Measurements from ENCODE around the gene PRRC2A. TPM values are rescaled to one million over a fixed set of nuclear protein-coding genes. Genes with fewer than 3 reads are reported as not detected.

Gene PRRC2A
- total RNA-seq, 3 donors from 2014 or later = 109 to 151 (median 120) TPM

DNA sequence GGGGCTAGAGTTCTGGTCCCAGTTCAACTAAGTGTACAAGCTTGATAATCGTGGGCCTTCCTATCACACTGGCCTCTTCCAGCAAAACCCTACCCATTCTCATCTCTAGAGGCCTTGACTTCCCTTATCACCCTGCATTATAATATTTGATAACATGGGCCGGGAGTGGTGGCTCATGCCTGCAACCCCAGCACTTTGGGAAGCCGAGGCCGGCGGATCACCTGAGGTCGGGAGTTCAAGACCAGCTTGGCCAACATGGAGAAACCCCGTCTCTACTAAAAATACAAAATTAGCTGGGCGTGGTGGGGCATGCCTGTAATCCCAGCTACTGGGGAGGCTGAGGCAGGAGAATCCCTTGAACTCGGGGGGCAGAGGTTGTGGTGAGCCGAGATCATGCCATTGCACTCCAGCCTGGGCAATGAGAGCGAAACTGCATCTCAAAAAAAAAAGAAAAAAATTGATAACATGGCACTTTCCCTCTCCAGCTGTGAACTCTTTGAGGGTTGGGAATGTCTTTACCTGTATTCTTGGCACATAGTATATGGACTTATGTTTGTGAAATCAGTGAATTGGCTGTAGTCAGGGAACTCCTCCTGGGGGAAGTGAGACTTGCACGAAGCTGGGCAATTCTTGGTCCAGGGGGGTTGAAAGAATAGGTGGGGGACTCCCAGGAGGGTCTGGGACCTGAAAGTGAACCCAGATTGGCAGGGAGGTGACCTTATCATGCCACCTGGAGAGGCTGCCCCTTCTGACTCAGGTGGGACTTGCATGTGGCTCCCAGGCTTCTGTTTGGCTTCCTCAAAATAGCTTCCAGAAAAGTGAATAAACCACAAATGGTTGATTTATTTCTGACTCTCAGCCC, 41.0 kb downstream of the PRRC2A start:
- Histone ChIP-seq H3K4me1 (ENCODE audit: low read depth) (peaks cover 37% of the 10 kb centered on the region), H3K9me3 (no peaks in the 10 kb centered on the region), H3K4me3 (no peak overlapping the region), H3K36me3 (ENCODE audit: low read depth) (no peaks in the 10 kb centered on the region)
- DNase-seq (no peak), ATAC-seq (no peak)
- no peak for TF ChIP-seq CTCF (IDR thresholded peaks at IDR 0.05)
- intact Hi-C loops (cut with DNase I, micrococcal nuclease) = no loop called here

DNA sequence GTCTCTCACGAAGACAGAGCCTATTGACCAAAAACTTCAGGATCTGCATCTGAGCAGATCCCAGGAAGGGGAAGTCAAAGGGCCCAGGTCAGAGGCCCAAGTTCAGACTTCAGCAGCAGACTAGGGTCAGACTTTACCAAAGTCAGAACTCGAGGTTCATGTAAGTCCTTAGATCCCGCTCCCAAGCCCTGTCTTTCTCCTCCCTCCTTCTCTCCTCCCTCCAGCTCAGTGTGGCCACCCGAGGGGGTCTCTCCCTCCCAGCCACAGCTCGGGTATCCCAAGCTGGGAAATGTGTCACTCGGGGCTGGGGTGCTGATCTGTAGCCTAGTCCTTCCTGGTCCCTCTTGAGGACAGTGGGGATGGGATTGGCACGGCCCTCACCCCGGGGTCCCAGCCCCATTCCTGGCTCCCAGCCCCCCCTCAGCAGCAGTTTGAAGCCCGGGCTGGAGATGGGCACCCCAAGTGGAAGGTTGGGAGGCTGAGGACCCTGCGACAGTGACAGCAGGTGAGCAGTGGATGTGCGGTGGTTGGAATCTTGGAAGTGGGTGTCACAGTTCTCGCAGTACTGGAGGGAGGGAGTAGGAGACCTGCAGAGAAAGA, 41.7 kb downstream of the PRRC2A start:
- DNase-seq = no peak
- H3K9me3 ChIP-seq = no peaks in the 10 kb centered on the region
- no peak overlapping the region for H3K4me3 ChIP-seq
- no peak for TF ChIP-seq CTCF (IDR thresholded peaks at IDR 0.05)
- H3K36me3 ChIP-seq (ENCODE audit: low read depth) = no peaks in the 10 kb centered on the region
- intact Hi-C loops (cut with DNase I, micrococcal nuclease) = no loop called here
- ATAC-seq = no peak
- peaks cover 45% of the 10 kb centered on the region for H3K4me1 ChIP-seq (ENCODE audit: low read depth)

GRCh38 chr6:31663126-31663960, 42.8 kb downstream of the PRRC2A start:
- intact Hi-C loops (cut with DNase I, micrococcal nuclease) = no loop called here
- DNase-seq = no peak
- no peak for ATAC-seq
- peaks cover 42% of the 10 kb centered on the region for H3K4me1 ChIP-seq (ENCODE audit: low read depth)
- no peaks in the 10 kb centered on the region for H3K36me3 ChIP-seq (ENCODE audit: low read depth)
- no peaks in the 10 kb centered on the region for H3K9me3 ChIP-seq
- TF ChIP-seq CTCF (IDR thresholded peaks at IDR 0.05) = no peak
- H3K4me3 ChIP-seq = no peak overlapping the region

GRCh38 chr6:31663961-31664789, 43.7 kb downstream of the PRRC2A start:
- peak overlapping the region; percentile 81 for H3K4me3 ChIP-seq
- H3K36me3 ChIP-seq (ENCODE audit: low read depth) = peaks cover 5% of the 10 kb centered on the region
- intact Hi-C loops (cut with DNase I, micrococcal nuclease) = no loop called here
- DNase-seq (peak in 2 of 3 donors; percentile 28 to 49), ATAC-seq (no peak)
- peaks cover 34% of the 10 kb centered on the region for H3K4me1 ChIP-seq (ENCODE audit: low read depth)
- TF ChIP-seq CTCF (IDR thresholded peaks at IDR 0.05) = no peak
- no peaks in the 10 kb centered on the region for H3K9me3 ChIP-seq
